ENCODE data around the gene MAP1LC3B2. TPM values are rescaled to one million over a fixed set of nuclear protein-coding genes. Genes with fewer than 3 reads are reported as not detected.

The MAP1LC3B2 gene
- total RNA-seq, 1 experiment from 2014 or later, result not detected

DNA sequence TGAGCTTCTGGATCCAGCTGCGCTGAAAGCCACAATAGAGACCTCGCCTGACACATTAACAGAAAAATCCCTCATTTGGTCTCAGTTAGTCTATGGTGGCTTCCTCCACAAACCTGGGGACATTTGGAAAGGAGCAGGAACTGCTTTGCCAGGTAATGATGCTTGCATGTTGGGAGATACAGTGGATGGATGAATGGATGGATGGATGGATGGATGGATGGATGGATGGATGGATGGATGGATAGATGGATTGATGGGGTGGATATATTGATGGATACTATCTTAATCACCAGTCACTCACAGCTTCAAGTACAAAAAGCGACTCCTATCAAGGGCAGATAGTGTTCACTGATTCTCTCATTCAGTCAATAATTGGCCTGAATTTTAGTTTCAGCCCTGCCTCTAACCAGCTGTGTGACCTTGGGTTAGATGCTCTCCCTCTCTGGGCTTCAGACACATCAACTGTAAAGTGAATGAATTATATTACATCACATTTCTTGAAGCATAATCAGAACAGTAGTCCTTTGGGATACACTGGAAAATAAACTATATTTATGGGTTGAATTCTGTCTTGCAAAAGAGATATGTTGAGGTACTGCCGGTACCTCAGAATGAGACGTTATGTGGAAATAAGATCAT lies 29.3 kb downstream of the MAP1LC3B2 start:
- no peaks in the 10 kb centered on the region for H3K27me3 ChIP-seq
- H3K9me3 ChIP-seq (replicated peaks), result no peaks in the 10 kb centered on the region
- no peaks in the 10 kb centered on the region for H3K4me1 ChIP-seq
- H3K27ac ChIP-seq, result no peak overlapping the region
- no peaks in the 10 kb centered on the region for H3K36me3 ChIP-seq
- H3K4me3 ChIP-seq, result no peak overlapping the region
- DNase-seq, result no peak

DNA sequence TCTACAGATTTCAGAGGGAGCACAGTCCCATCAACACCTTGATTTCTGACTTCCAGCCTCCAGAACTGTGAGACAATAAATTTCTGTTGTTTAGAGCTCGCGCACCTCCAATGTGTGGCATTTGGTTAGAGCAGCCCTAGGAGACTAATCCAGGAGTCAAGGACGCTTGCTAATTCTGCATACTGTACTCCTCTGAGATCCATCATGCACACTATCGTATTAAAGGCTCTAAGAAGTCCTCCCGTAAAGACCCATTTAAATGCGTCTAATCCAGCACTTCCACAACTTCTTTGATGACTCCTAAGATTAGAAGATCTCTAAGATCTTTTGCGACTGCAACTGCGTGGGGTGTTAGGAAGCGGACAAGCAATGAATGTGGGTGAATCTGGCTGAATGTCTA lies 30.4 kb downstream of the MAP1LC3B2 start:
- no peak for DNase-seq
- Histone ChIP-seq H3K9me3 (replicated peaks) (no peaks in the 10 kb centered on the region), H3K4me3 (no peak overlapping the region), H3K4me1 (no peaks in the 10 kb centered on the region), H3K27ac (no peak overlapping the region), H3K27me3 (no peaks in the 10 kb centered on the region), H3K36me3 (no peaks in the 10 kb centered on the region)

DNA sequence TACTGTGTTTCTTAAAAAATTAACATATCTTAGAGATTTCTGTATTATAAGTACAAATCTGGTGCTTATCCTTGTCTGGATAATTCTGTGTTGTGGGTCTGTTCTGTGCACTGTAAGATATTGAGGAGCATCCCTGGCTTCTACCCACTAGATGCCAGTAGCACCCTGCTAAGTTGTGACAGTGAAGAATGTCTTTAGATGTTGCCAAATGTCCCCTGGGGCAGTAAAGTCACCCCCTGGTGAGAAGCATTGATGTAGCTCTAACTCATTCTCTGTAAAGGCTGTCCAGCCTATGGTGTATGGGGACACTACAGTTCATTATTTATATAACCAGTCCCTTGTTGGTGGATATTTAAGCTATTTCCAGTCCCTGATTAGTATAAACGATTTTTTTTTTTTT lies 31.4 kb downstream of the MAP1LC3B2 start:
- Histone ChIP-seq H3K9me3 (replicated peaks) (no peaks in the 10 kb centered on the region), H3K36me3 (no peaks in the 10 kb centered on the region), H3K4me3 (no peak overlapping the region), H3K4me1 (no peaks in the 10 kb centered on the region), H3K27me3 (no peaks in the 10 kb centered on the region), H3K27ac (no peak overlapping the region)
- no peak for DNase-seq

DNA sequence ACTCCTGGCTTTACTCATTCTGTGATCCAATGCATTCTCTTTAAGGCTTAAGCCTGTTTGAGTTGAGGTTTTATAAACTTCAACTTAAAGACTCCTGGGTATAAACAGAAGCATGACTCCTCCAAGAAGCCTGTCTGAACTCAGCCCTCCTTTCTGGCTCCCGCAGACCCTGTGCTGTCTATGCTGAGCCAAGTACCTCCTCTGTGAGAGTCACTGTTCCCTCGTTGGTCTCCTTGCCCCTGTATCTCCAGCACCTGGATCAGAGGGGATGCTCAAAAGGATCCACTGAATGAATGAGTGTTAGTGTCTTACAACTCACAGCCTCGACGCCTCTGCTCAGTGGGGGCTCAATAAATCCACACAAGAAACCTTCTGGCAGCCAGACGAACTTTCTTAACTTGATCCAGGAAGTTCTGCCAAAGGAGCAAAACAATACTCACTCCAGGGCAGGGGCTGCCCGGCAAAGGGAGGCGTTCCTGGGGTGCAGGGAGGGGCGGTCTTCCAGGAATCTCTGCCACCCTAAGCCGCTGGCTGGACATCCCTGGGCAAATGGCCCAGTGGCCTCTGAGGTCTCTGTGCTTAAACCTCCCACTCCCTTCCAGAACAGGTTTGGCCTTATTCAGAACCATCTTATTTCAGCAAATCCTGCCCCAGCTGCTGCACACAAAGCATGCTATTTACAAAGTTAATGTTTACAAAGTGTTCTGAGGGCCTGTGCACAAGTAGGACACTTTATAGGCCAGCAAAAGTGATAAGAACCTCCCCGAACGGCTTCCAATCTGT lies 32.9 kb downstream of the MAP1LC3B2 start:
- H3K27me3 ChIP-seq, result no peaks in the 10 kb centered on the region
- no peaks in the 10 kb centered on the region for H3K4me1 ChIP-seq
- no peak overlapping the region for H3K27ac ChIP-seq
- H3K4me3 ChIP-seq, result no peak overlapping the region
- no peaks in the 10 kb centered on the region for H3K9me3 ChIP-seq (replicated peaks)
- DNase-seq, result no peak
- H3K36me3 ChIP-seq, result no peaks in the 10 kb centered on the region

DNA sequence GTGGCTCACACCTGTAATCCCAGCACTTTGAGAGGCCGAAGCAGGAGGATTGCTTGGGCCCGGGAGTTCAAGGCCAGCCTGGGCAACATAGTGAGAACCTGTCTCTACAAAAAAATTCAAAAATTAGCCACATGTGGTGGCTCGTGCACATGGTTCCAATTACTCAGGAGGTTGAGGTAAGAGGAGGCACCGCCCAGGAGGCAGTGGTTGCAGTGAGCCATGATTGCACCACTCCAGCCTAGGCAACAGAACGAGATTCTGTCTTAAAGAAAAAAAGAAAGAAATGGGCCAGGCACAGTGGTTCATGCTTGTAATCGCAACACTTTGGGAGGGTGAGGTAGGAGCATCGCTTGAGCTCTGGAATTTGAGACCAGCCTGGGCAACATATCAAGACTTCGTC lies 33.5 kb downstream of the MAP1LC3B2 start:
- H3K4me1 ChIP-seq, result no peaks in the 10 kb centered on the region
- no peaks in the 10 kb centered on the region for H3K36me3 ChIP-seq
- no peak overlapping the region for H3K27ac ChIP-seq
- no peak overlapping the region for H3K4me3 ChIP-seq
- H3K9me3 ChIP-seq (replicated peaks), result no peaks in the 10 kb centered on the region
- DNase-seq, result no peak
- no peaks in the 10 kb centered on the region for H3K27me3 ChIP-seq

DNA sequence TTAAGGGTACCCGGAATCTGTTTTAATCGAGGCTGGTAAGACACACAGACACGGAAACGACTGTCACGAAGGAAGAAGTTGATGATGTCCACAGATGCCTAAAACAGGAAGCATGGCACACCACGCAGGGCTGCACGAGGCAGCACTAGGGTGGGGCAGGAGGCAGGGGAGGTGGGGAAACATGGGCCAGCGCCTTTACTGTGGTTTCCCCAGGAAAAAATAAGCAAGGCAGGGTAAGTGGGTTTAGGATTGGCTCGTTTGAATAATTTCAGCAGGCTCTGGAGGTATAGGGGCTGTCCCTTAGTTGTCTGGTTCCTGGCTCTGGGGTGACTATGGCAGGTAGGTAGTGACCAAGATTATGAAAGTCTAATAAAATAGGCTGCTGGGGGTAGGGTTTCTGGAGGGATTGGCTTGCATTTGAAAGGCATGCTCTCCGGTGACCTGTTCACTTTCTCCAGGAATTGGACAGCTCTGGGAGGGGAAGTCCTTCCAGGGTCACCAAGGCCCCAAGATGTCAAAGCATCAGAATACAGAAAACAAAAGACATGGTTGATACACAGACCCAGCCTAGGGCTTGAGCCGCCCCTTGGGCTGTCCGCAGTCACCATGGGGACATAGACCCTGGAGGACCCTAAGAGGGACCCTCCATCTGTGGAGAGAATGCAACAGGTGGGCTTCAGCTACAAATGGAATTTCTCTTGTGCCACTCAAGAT lies 35.3 kb downstream of the MAP1LC3B2 start:
- no peak overlapping the region for H3K27ac ChIP-seq
- no peak overlapping the region for H3K4me3 ChIP-seq
- no peaks in the 10 kb centered on the region for H3K36me3 ChIP-seq
- H3K9me3 ChIP-seq (replicated peaks), result no peaks in the 10 kb centered on the region
- H3K4me1 ChIP-seq, result no peaks in the 10 kb centered on the region; the same call in 1 of the 2 replicates
- H3K27me3 ChIP-seq, result no peaks in the 10 kb centered on the region
- DNase-seq, result no peak

DNA sequence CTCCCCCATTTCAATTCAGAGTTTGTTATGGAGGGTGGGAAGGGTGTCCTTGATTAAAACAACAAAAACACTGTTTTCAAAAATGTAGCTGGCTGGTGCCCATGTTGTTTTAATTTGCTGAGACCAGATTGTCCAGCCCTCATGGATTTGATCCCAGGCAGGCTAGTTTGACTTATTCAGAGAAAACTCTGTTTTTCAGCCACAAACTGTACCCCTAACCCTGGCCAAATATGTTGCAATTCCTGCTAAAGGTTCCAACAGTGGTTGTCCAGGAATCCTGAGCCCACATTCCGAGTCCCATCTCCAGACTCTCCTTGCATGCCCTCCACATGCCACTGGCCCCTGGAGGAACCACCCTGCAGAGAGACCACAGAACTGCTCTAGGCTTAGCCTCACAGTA lies 36.0 kb downstream of the MAP1LC3B2 start:
- H3K4me1 ChIP-seq, result no peaks in the 10 kb centered on the region; the same call in 1 of the 2 replicates
- no peak overlapping the region for H3K4me3 ChIP-seq
- H3K27ac ChIP-seq, result no peak overlapping the region
- no peak for DNase-seq
- H3K36me3 ChIP-seq, result no peaks in the 10 kb centered on the region
- no peaks in the 10 kb centered on the region for H3K9me3 ChIP-seq (replicated peaks)
- H3K27me3 ChIP-seq, result no peaks in the 10 kb centered on the region

DNA sequence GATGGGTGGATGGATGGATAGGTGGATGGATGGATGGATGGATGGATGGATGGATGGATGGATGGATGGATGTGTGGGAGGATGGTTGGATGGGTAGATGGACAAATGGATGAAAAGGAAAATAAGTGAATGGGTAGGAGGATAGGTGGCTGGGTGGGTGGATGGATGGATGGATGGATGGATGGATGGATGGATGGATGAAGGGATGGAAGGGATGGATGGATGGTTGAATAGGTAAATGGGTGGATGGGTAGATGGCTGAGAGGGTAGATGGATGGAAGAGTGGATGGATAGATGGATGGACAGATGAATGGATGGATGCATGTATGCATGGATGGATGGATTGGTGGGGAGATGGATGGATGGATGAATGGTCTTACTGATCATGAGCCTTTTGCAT lies 36.5 kb downstream of the MAP1LC3B2 start:
- no peaks in the 10 kb centered on the region for H3K9me3 ChIP-seq (replicated peaks)
- H3K4me3 ChIP-seq, result no peak overlapping the region
- no peak overlapping the region for H3K27ac ChIP-seq
- H3K27me3 ChIP-seq, result no peaks in the 10 kb centered on the region
- H3K4me1 ChIP-seq, result no peaks in the 10 kb centered on the region; the same call in 1 of the 2 replicates
- DNase-seq, result no peak
- H3K36me3 ChIP-seq, result no peaks in the 10 kb centered on the region

DNA sequence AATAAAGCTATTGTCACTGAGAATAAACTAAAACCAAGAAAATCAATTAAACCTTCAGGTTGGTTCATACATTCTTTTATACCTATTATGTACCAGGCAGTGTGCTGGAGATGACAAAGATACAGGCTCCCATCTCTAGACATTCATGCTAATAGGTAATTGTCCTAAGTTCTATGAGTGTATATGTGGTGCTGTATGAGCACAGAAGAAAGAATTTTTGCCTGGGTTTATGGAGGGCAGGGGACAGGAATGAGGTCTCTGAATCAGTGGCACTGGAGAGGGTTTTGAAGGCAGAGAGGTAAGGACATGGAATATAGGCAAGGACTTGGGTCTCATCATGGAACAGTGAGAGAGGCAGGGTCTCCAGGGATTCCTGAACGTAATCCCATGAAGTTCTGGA lies 38.7 kb downstream of the MAP1LC3B2 start:
- no peaks in the 10 kb centered on the region; the same call in 1 of the 2 replicates for H3K4me1 ChIP-seq
- H3K36me3 ChIP-seq, result no peaks in the 10 kb centered on the region
- H3K27ac ChIP-seq, result no peak overlapping the region
- no peak overlapping the region for H3K4me3 ChIP-seq
- H3K27me3 ChIP-seq, result no peaks in the 10 kb centered on the region
- H3K9me3 ChIP-seq (replicated peaks), result no peaks in the 10 kb centered on the region
- DNase-seq, result no peak

DNA sequence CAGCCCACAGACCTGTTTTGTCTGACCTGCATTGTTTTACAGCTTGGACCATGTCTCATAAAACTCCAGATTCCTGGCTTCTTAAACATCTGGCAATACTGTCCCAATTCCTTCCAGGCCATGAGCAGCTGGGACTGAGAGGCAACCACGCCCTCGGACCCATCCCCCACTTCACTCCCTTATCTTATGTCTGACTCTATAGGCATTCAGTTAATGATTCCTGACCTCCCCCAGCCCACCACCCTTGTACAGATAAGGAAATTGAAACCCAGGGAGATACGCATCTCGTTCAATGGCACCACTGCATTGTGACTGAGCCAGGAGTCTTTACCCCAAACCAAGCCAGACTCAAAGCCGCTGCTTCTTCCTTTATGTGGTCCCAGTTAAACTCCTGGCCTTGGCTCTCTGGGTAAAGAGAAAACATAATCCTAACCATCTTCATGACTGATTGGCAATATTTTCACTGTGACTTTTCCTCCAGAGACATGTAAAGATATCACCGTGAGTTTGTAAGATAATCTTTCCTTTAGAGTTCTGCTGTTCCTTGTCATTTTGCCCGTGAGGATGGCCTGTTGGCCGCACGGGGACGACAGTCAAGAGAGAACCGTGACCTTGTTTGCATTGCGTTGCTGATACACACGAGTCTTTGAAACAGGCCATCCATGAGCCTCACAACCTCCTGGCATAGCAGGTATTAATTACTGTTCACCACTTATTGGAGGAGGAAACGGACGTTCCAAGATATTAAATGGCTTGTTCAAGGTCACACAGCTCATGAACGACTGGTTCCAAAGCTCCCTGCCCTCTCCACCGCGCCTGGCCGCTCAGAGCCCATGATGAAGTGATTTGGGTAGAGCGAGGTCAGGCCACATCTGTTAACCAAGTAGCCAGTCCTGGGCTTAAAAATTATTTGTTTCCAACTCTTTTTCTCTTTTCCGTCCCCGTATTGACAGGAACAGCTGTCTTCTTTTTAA lies 39.4 kb downstream of the MAP1LC3B2 start:
- peak overlapping the region; percentile 60 for H3K4me3 ChIP-seq

DNA sequence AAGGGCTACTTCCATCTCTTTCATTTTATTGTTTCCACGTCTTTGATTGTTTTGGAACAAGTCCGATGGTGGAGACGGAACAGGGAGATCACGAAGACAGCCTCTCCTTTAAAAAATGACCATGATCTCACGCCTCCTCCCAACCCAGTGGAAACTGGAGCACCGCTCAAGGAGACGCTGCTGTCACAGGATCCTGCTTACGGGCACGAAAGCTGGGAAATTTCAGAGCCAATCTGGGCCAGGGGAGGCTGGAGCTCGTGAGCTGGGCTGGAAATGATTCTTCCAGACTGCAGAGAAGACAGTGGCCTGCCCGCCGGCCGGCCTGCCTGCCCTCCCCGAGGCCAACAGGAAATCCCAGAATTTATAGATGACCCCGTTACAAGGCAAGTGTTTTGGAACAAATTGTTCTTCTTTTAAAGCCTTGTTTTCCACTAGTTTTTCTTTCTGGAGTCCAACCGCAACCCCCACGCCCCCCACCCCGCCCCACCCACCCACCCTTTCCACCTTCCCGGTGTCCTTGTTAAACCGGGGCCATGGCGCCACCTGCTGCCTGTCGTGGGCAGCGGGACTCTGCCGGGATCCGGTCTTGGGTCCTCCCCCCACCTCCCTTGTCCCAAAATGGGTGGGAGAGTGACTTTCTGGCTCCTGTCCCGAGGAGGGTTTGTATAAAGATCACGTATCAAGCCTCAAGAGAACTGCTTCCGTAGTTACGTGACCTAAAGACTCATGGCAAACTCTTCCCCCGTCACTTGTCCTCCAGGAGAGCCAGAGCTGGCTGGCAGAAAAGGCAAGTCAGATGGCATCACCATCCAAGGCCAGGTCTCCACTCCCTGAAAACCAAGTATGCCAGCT lies 40.3 kb downstream of the MAP1LC3B2 start:
- peak overlapping the region; percentile 60 for H3K4me3 ChIP-seq
- H3K27ac ChIP-seq, result no peak overlapping the region
- H3K4me1 ChIP-seq, result no peaks in the 10 kb centered on the region; the same call in 1 of the 2 replicates
- peak; percentile 74 to 79 for DNase-seq
- no peaks in the 10 kb centered on the region for H3K9me3 ChIP-seq (replicated peaks)
- H3K36me3 ChIP-seq, result no peaks in the 10 kb centered on the region
- H3K27me3 ChIP-seq, result no peaks in the 10 kb centered on the region

More for the DNA sequence above, 39.4 kb downstream of the MAP1LC3B2 start:
- no peaks in the 10 kb centered on the region for H3K9me3 ChIP-seq (replicated peaks)
- DNase-seq, result peak in 1 of 2 experiments; percentile 9
- H3K4me1 ChIP-seq, result no peaks in the 10 kb centered on the region; the same call in 1 of the 2 replicates
- no peak overlapping the region for H3K27ac ChIP-seq
- no peaks in the 10 kb centered on the region for H3K36me3 ChIP-seq
- H3K27me3 ChIP-seq, result no peaks in the 10 kb centered on the region

DNA sequence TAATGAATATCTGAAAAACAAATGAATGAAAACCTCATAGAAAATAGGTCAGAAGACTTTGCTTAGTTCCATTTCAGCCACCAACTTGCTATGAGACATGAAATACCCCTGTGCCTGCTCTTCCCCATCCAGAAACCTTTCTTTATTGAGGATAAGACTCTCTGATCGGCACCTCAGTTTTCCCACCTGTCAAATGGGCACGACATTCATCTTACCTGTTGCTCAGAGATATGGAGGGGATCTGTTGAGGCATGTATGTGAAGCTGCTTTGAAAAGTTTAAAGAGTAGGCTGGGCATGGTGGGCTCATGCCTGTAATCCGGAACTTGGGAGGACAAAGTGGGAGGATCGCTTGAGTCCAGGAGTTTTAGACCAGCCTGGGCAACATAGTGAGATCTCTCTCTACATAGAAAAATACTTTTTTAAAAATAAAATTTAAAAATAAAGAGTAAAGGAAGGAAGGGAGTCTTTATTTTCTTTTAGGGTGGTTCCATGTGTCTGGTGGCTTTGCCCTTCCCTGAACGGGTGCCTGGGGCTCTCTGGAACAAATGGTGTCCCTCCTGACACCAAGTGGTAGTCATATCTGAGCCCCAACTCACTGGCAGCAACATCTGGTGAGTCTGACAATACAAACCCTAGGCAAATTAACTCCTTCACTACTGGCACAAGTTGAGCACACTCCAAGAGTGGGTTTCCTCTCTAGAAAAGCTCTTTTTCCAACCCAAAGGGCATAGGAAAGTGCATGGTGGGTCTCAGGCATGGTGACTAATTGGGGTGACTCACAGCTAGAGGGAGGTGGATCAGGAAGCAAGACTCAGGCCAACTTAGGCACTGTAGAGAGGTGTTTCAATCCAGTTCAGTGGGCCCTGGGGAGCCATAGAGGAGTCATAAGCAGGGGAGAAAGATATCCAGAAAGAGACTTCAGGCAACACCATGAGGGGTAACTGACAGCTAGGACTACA lies 42.1 kb downstream of the MAP1LC3B2 start:
- Histone ChIP-seq H3K4me1 (no peaks in the 10 kb centered on the region; the same call in 1 of the 2 replicates), H3K9me3 (replicated peaks) (no peaks in the 10 kb centered on the region), H3K27me3 (no peaks in the 10 kb centered on the region), H3K27ac (no peak overlapping the region), H3K4me3 (no peak overlapping the region), H3K36me3 (no peaks in the 10 kb centered on the region)
- peak; percentile 10 to 41 for DNase-seq
